ENCODE results near the gene SNAPC1.

DNA sequence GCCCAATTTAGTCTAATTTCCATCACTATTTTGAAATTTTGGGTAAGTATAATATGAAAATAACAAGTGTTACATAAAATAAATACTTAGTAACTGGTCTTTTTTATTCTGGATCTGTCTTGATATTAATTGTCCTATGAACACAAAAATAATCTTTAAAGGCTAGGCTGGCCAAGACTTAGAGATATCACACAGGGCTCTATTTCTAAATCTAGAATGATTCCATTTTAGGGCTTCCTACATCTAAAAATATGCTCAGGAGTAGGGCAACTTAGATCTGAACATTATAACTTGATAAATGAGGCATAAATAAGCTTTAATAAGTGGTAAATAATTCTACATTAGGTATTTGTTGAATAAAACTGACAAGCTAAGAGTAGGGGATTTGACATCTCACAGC lies 23.1 kb upstream of the SNAPC1 start:
- TF ChIP-seq CTCF (IDR thresholded peaks at IDR 0.05): no peak
- TF ChIP-seq POLR2A (IDR thresholded peaks at IDR 0.05): no peak

All from esophagus squamous epithelium (tissue), 4 donors.